Heart left ventricle (tissue), 13 donors: ENCODE data around the gene CTNNA1.

Experiments used
- POLR2A ChIP-seq, 2 donors: fragments of 450-650 bp; IDR thresholded peaks; one replicate each; pipeline ENCODE4 v1.6.1; 2017; ENCODE audit warnings: antibody characterized with exemption in 2 of 2, mild to moderate bottlenecking in 2 of 2, moderate library complexity in 2 of 2
- TF ChIP-seq, protein P1 (sequence below), 12 donors: fragments of 200-600 bp; sonication (generic) in 4 of 12; IDR thresholded peaks; one replicate each; pipeline versions ENCODE4 v1.5.0 to v1.8.0; 2018 to 2022; ENCODE audit warnings: antibody characterized with exemption in 12 of 12, mild to moderate bottlenecking in 5 of 12
- donor health status: ischemic (EF 13 %, LVEDD 7.1; RV severe dilation, severe dysfunction).
- donor health status: DM: no; HTN: yes; CAD: no.
- donor health status: DM: no; HTN: no; CAD: no.
- donor health status: ischemic (EF 25% LVEDD 6.9; RV normal size, moderate dysfunction).
- donor health status: ischemic (EF 25% LVEDD 5.7; RV mildly dilated, moderate dysfunction).
- donor health status: ischemic (EF 35%, LVEDD 5.7; RV mildly dilated, moderate dysfunction).
- donor health status: nonischemic (EF 11% LVEDD 7.7; RV severe dilation, severe dysfunction).
- donor health status: DM: yes; HTN: yes; CAD: no.
- donor health status: PGD.
- donor health status: ischemic (EF 29% LVEDD 5.4; RV normal size, mild dysfunction).
- donor health status: nonischemic (EF 23%, LVEDD 6.1; RV moderate dilation, normal function).

DNA sequence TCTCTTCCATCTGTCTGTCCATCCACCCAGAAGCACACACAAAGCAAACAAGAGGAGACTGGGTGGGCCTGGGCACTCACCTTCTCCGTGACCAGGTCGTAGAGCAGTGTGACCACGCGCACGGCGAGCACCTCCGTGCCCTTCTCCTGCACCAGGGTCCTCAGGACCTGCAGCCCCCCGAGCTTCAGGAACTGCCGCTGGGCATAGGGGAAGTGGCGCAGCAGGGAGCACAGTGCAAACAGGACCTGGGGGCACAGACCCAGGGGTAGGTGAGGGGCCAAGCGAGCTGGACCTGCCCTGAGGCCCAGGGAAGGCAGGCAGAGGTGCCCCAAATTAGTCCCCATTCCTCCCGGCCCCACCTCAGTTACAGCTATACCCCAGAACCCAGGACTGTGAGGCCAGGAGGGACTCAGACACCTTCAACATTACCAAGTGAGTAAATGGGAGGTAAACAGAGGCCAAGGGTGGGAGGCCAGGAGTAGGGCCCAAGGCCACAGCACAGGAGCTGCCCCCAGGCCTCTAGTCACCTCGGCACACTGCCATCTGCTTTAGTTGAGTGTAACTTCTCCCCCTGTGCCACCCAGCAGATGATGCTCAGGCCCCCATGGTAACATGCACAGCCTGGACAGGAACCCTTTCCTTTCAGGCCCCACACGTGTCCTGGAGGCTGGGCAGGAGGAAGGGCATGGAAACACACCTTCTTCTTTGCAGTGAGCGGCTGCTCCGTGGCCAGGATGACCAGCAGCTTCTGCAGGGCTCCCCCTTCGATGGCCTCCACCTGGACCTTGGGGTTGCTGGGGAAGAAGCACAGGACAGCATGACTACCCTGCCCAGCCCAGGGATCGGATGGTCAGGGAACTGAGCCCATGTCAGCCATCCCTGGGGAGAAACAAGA lies 198.1 kb downstream of the CTNNA1 start:
- TF ChIP-seq, protein P1, sequence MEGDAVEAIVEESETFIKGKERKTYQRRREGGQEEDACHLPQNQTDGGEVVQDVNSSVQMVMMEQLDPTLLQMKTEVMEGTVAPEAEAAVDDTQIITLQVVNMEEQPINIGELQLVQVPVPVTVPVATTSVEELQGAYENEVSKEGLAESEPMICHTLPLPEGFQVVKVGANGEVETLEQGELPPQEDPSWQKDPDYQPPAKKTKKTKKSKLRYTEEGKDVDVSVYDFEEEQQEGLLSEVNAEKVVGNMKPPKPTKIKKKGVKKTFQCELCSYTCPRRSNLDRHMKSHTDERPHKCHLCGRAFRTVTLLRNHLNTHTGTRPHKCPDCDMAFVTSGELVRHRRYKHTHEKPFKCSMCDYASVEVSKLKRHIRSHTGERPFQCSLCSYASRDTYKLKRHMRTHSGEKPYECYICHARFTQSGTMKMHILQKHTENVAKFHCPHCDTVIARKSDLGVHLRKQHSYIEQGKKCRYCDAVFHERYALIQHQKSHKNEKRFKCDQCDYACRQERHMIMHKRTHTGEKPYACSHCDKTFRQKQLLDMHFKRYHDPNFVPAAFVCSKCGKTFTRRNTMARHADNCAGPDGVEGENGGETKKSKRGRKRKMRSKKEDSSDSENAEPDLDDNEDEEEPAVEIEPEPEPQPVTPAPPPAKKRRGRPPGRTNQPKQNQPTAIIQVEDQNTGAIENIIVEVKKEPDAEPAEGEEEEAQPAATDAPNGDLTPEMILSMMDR (IDR thresholded peaks at IDR 0.05), result no peak
- TF ChIP-seq POLR2A (IDR thresholded peaks at IDR 0.05), result no peak
